Brain microvascular endothelial cell (primary cell): ENCODE results near the gene LIG3.
"Not testable (repeated sequence)": the region's sequence is repeated elsewhere in the genome, so short reads cannot be mapped to it uniquely, and the experiment has no call there.

ENCODE experiments used
- DNase-seq: peaks from one replicate; pipeline ENCODE4 v3.0.0-alpha.2; 2020
- H3K27ac ChIP-seq: fragments of 250-450 bp; sonication (Bioruptor Pico); 2 replicates; pipeline ENCODE4 v1.5.1; 2020; ENCODE audit warnings: mild to moderate bottlenecking, moderate library complexity
- H3K27me3 ChIP-seq: fragments of 250-450 bp; sonication (Bioruptor Pico); replicated peaks from 2 replicates; pipeline ENCODE4 v1.5.1; 2020; ENCODE audit warnings: mild to moderate bottlenecking
- H3K36me3 ChIP-seq: fragments of 250-450 bp; sonication (Bioruptor Pico); replicated peaks from 2 replicates; pipeline ENCODE4 v1.5.1; 2020; ENCODE audit warnings: mild to moderate bottlenecking
- H3K4me3 ChIP-seq: 2 replicates; pipeline ENCODE4 v1.5.1; 2011; ENCODE audit warnings: low read depth, mild to moderate bottlenecking, control low read depth, low read length, moderate library complexity
- CTCF ChIP-seq: IDR thresholded peaks from 2 replicates; pipeline ENCODE4 v1.5.1; 2011; ENCODE audit warnings: low read depth, mild to moderate bottlenecking, moderate library complexity, low read length, control low read depth, inconsistent platforms; ENCODE audit errors: missing control alignments
- in situ Hi-C: cut with HindIII; loops from 2 replicates; pipeline ENCODE4 v1.10.0; 2017; ENCODE audit warnings: low sequenced_read_pairs, low pct_ligation_motif_present

LIG3 gene

GRCh38 chr17:35038453-35038852, 58.1 kb downstream of the LIG3 start:
- in situ Hi-C loops: no loop called here
- no peak overlapping the region for H3K27ac ChIP-seq
- no peak for DNase-seq
- H3K36me3 ChIP-seq: no peaks in the 10 kb centered on the region
- TF ChIP-seq CTCF: no peak
- H3K4me3 ChIP-seq: no peak overlapping the region
- no peaks in the 10 kb centered on the region for H3K27me3 ChIP-seq

GRCh38 chr17:35041390-35041789, 61.1 kb downstream of the LIG3 start:
- Histone ChIP-seq H3K27me3 (no peaks in the 10 kb centered on the region), H3K27ac (no peak overlapping the region), H3K4me3 (no peak overlapping the region), H3K36me3 (no peaks in the 10 kb centered on the region)
- TF ChIP-seq CTCF: no peak
- no peak for DNase-seq
- in situ Hi-C loops: no loop called here

GRCh38 chr17:35044181-35044580, 63.9 kb downstream of the LIG3 start:
- H3K4me3 ChIP-seq: no peak overlapping the region
- no peak overlapping the region for H3K27ac ChIP-seq
- no peak for TF ChIP-seq CTCF

GRCh38 chr17:35045458-35045979, 65.2 kb downstream of the LIG3 start:
- H3K27ac ChIP-seq, H3K4me3 ChIP-seq, H3K27me3 ChIP-seq, in situ Hi-C loops, H3K36me3 ChIP-seq, DNase-seq: not testable (repeated sequence)

More at GRCh38 chr17:35044181-35044580, 63.9 kb downstream of the LIG3 start:
- Histone ChIP-seq H3K36me3 (no peaks in the 10 kb centered on the region), H3K27me3 (no peaks in the 10 kb centered on the region)
- in situ Hi-C loops: no loop called here
- DNase-seq: no peak

GRCh38 chr17:35046245-35046644, 65.9 kb downstream of the LIG3 start:
- no peak for DNase-seq
- no peak overlapping the region for H3K4me3 ChIP-seq
- in situ Hi-C loops: no loop called here
- no peaks in the 10 kb centered on the region for H3K27me3 ChIP-seq
- no peaks in the 10 kb centered on the region for H3K36me3 ChIP-seq
- no peak overlapping the region for H3K27ac ChIP-seq
- no peak for TF ChIP-seq CTCF

GRCh38 chr17:35046740-35047283, 66.5 kb downstream of the LIG3 start:
- TF ChIP-seq CTCF: no peak
- H3K27me3 ChIP-seq: no peaks in the 10 kb centered on the region
- H3K27ac ChIP-seq: no peak overlapping the region
- H3K4me3 ChIP-seq: no peak overlapping the region
- peak; percentile 31 for DNase-seq
- H3K36me3 ChIP-seq: no peaks in the 10 kb centered on the region
- in situ Hi-C loops: no loop called here
